GM13976 (cell line): ENCODE data around the gene IQGAP3.
"Not testable (repeated sequence)": the region's sequence is repeated elsewhere in the genome, so short reads cannot be mapped to it uniquely, and the experiment has no call there.

Source experiments
- DNase-seq: peaks from one replicate; pipeline ENCODE4 v3.0.0; 2012; ENCODE audit warnings: low spot score
- CTCF ChIP-seq: IDR thresholded peaks from 2 replicates; pipeline ENCODE4 v1.5.1; 2012; ENCODE audit warnings: borderline replicate concordance, mild to moderate bottlenecking; ENCODE audit not compliant: insufficient read depth; ENCODE audit errors: extremely low read depth, missing control alignments, control extremely low read depth
- in situ Hi-C: fragments of 300-500 bp; cut with MboI; formaldehyde crosslinking; loops from one replicate; pipeline ENCODE4 v1.12.0; 2022; ENCODE audit warnings: low sequenced_read_pairs, mixed read lengths, inconsistent platforms; ENCODE audit not compliant: unreplicated experiment

IQGAP3 gene

GRCh38 chr1:156556354-156556753, 16.0 kb downstream of the IQGAP3 start:
- TF ChIP-seq CTCF, result no peak
- in situ Hi-C loops, result no loop called here
- no peak for DNase-seq

DNA sequence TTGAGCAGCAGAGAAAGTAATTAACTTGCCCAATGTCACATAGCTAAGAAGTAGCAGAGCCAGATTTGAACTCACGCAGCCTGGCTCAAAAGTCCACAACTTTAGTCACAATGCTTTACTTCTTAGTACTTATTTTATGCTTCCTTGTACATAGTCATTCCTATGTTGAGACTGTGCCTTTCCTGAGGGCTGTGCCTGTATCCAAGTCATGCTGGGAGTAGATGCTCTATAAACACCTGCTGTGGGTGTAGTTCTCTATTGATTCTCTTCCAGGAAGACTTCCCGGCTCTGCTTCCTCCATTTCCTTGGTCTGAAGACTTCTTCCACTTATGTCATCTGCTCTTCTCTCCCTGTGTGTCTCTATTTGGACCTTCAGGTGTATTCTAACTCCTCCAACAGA, 16.6 kb downstream of the IQGAP3 start:
- no peak for TF ChIP-seq CTCF
- in situ Hi-C loops, result no loop called here

DNA sequence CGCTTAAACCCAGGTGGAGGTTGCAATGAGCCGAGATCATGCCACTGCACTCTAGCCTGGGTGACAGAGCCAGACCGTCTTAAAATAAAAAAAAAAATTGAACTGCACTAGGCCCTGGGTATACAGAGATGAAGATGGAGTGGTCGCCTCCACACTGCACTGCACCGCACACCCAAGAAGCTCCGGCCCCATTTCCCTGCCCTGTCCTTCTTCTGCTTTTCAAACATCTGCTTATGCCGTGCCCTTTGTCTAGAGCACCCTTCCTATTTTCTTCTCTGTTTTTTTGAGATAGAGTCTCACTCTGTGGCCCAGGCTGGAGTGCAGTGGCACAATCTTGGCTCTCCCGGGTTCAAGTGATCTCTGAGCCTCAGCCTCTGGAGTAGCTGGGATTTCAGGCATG, 17.4 kb downstream of the IQGAP3 start:
- DNase-seq, result no peak
- in situ Hi-C loops, result no loop called here

More for the DNA sequence above, 16.6 kb downstream of the IQGAP3 start:
- DNase-seq, result no peak

DNA sequence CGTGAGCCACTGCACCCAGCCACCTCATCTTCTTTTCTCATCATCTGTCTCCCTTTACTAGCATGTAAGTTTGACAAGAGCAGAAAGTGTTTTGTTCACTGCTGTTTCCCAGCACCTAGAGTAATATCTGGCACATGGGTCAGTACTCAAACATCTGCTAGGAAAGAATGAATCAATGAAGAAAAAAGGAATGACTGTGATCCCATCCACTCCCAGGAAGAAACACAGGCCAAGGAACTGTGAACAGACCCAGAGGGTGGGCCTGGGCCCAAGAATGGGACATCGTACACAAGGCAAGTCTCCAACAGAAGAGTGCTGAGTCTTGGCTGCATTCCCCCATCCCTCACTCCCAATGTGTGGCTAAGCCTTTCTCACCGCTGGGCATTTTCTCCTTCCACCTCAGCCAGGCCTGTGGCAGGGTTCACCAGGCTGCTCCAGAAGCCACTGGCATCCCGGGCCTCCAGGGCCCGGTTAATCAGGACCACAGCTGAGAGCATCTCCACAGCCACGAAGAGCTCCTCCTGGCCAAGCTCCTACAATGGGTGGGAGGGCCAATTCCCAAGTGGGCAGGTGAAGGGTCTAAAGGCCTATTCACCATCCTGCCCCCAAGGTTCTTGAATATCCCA, 18.4 kb downstream of the IQGAP3 start:
- DNase-seq, result no peak
- in situ Hi-C loops, result no loop called here
- TF ChIP-seq CTCF, result no peak

More for the DNA sequence above, 17.4 kb downstream of the IQGAP3 start:
- no peak for TF ChIP-seq CTCF

DNA sequence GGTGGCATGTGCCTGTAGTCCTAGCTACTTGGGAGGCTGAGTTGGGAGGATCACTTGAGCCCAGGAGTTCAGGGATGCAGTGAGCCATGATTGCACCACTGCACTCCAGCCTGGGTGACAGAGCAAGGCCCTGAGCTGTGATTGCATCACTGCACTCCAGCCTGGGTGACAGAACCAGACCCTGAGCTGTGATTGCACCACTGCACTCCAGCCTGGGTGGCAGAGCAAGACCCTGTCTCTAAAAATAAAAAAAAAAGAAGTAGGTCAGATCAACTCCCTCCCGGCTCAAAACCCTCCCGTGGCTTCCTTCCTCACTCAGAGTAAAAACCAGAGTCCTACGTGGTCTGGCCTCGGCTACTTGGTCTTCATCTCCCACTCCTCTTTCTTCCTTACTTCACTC, 19.4 kb downstream of the IQGAP3 start:
- in situ Hi-C loops, DNase-seq: not testable (repeated sequence)

DNA sequence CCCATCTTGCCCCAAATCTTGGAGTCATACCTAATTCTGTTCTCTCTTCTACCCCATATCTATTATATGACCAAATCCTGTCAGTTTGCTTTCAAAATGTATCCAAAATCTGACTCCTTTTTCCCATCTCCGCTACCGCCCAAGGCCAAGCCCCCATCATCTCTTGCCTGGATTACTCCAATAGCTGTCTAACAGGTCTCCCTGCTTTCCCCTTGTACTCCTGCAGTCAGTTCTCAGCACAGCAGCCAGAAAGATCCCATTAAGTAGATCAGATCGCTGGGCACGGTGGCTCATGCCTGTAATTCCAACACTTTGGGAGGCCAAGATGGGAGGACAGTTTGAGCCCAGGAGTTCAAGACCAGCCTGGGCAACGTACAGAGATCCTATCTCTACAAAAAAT, 19.8 kb downstream of the IQGAP3 start:
- no peak for DNase-seq
- in situ Hi-C loops, result no loop called here
- TF ChIP-seq CTCF, result no peak

DNA sequence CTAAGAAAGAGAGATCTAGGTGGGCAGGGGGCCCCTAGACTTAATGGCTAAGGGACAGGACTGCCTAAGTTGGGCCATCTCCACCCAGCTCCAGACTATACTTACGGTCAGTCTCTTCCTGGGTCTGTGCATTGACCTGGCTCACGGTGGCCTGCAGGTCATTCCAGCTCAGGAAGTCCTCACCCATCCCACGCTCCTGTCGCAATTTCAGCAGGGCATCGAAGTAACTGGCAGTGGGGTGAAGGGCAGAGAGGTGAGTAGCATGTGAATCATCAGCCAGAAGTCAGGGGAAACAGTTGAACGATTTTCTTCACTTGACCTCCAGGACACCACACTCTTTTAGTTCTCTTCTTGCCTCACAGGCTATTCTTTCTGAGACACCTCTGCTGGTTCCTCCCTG, 20.5 kb downstream of the IQGAP3 start:
- no peak for TF ChIP-seq CTCF
- in situ Hi-C loops, result no loop called here
- no peak for DNase-seq
